Upper lobe of left lung (tissue), 6 donors: ENCODE measurements around the gene KRT26. TPM values are rescaled to one million over a fixed set of nuclear protein-coding genes. Genes with fewer than 3 reads are reported as not detected.

Source experiments
- ATAC-seq, 2 donors: fragments of 200-7000 bp; cut with Tn5 transposase; one replicate each; pipeline ENCODE4 v1.9.1; 2022; ENCODE audit warnings: mild to moderate bottlenecking in 2 of 2, moderate library complexity in 2 of 2; ENCODE audit not compliant: low FRiP score in 2 of 2
- DNase-seq, 2 donors: peaks; one replicate each; pipeline ENCODE4 v3.0.0-alpha.2; 2019 to 2020
- H3K27ac ChIP-seq, 4 donors: fragments of 200-600 bp; sonication (generic); one replicate each; pipeline ENCODE4 v1.5.1; 2016 to 2019
- H3K27me3 ChIP-seq, 4 donors: fragments of 200-600 bp; sonication (generic); one replicate each; pipeline ENCODE4 v1.5.1; 2017 to 2019
- H3K36me3 ChIP-seq, 4 donors: fragments of 200-600 bp; sonication (generic); one replicate each; pipeline ENCODE4 v1.5.1; 2016 to 2019
- H3K4me1 ChIP-seq, 4 donors: fragments of 200-600 bp; sonication (generic); one replicate each; pipeline ENCODE4 v1.5.1; 2018 to 2019
- H3K4me3 ChIP-seq, 4 donors: fragments of 200-600 bp; sonication (generic); one replicate each; pipeline ENCODE4 v1.5.1; 2017 to 2019; ENCODE audit warnings: mild to moderate bottlenecking in 2 of 4, moderate library complexity in 1 of 4
- H3K9me3 ChIP-seq, 4 donors: fragments of 200-600 bp; sonication (generic); one replicate each; pipeline ENCODE4 v1.5.1; 2018 to 2019
- CTCF ChIP-seq, 6 experiments: fragments of 450-650 bp in 4 of 6; fragments of 200-600 bp in 2 of 6; sonication (generic) in 2 of 6; IDR thresholded peaks; one replicate each; pipeline ENCODE4 v1.5.1; 2016 to 2019; ENCODE audit warnings: antibody characterized with exemption in 6 of 6
- EP300 ChIP-seq, 4 donors: sonication (generic); formaldehyde crosslinking; IDR thresholded peaks; one replicate each; pipeline ENCODE4 v1.5.1; 2017; ENCODE audit warnings: antibody characterized with exemption in 4 of 4, control low read depth in 2 of 4
- POLR2A ChIP-seq, 4 donors: fragments of 450-650 bp; IDR thresholded peaks; one replicate each; pipeline ENCODE4 v1.5.1; 2016 to 2017; ENCODE audit warnings: antibody characterized with exemption in 4 of 4, mild to moderate bottlenecking in 2 of 4
- POLR2AphosphoS5 ChIP-seq, 2 donors: sonication (generic); formaldehyde crosslinking; IDR thresholded peaks; one replicate each; pipeline ENCODE4 v1.5.1; 2017; ENCODE audit warnings: antibody characterized with exemption in 2 of 2
- WGBS, 2 donors: methylation state at CpG; one replicate each; pipeline ENCODE4 v1.1.5; 2017 to 2018; 5-methylcytosine and 5-hydroxymethylcytosine counted together
- total RNA-seq, 6 donors: library from RNA; depleted of rRNA in 4 of 6; stranded (reverse); fragments of >200 nt in 4 of 6; gene quantifications; one replicate each; pipeline versions ENCODE4 v1.1.0 to v1.2.1, GENCODE V29; 2016 to 2021
- donor health status: DM: no; HTN: no; CAD: no; lungs with moderate emphysema.
- donor health status: DM: no; HTN: yes; CAD: no; lungs with severe emphysema.

The KRT26 gene
- total RNA-seq, 6 donors from 2014 or later = not detected

- no peak for TF ChIP-seq EP300 (IDR thresholded peaks at IDR 0.05)
- no peak for TF ChIP-seq POLR2A (IDR thresholded peaks at IDR 0.05)
- no peak for TF ChIP-seq CTCF (IDR thresholded peaks at IDR 0.05)
- TF ChIP-seq POLR2AphosphoS5 (IDR thresholded peaks at IDR 0.05) = no peak
- H3K4me3 ChIP-seq = no peak overlapping the region
- 61 to 70% methylated on average over 1 of the region's 1 CpG for WGBS, 2 donors
- H3K27ac ChIP-seq = no peak overlapping the region
- DNase-seq (no peak), ATAC-seq (peak in 1 of 2 donors; percentile 74)
- H3K9me3 ChIP-seq = no peaks in the 10 kb centered on the region
- H3K27me3 ChIP-seq = no peaks in the 10 kb centered on the region
- no peaks in the 10 kb centered on the region for H3K36me3 ChIP-seq
- H3K4me1 ChIP-seq = no peaks in the 10 kb centered on the region
Measured at GRCh38 chr17:40722241-40722640, 49.8 kb downstream of the KRT26 start.

GRCh38 chr17:40720899-40721298 is 51.1 kb downstream of the KRT26 start:
- H3K4me3 ChIP-seq = no peak overlapping the region
- DNase-seq (no peak), ATAC-seq (no peak)
- WGBS, 2 donors = 76% methylated on average over 2 of the region's 2 CpGs
- H3K27ac ChIP-seq = no peak overlapping the region
- no peaks in the 10 kb centered on the region for H3K9me3 ChIP-seq
- no peaks in the 10 kb centered on the region for H3K27me3 ChIP-seq
- no peaks in the 10 kb centered on the region for H3K36me3 ChIP-seq
- H3K4me1 ChIP-seq = no peaks in the 10 kb centered on the region
- TF ChIP-seq EP300 (IDR thresholded peaks at IDR 0.05) (no peak), POLR2A (IDR thresholded peaks at IDR 0.05) (no peak), POLR2AphosphoS5 (IDR thresholded peaks at IDR 0.05) (no peak)

GRCh38 chr17:40718930-40719329 is 53.1 kb downstream of the KRT26 start:
- no peaks in the 10 kb centered on the region for H3K9me3 ChIP-seq
- 58 to 66% methylated on average over 8 of the region's 8 CpGs for WGBS, 2 donors
- H3K36me3 ChIP-seq = no peaks in the 10 kb centered on the region
- no peaks in the 10 kb centered on the region for H3K27me3 ChIP-seq
- no peak for ATAC-seq
- H3K27ac ChIP-seq = no peak overlapping the region
- H3K4me3 ChIP-seq = no peak overlapping the region
- DNase-seq = no peak
- H3K4me1 ChIP-seq = no peaks in the 10 kb centered on the region
- TF ChIP-seq POLR2AphosphoS5 (IDR thresholded peaks at IDR 0.05) (peak in 1 of 2 donors; percentile 10), CTCF (IDR thresholded peaks at IDR 0.05) (no peak), EP300 (IDR thresholded peaks at IDR 0.05) (no peak), POLR2A (IDR thresholded peaks at IDR 0.05) (no peak)

- no peak overlapping the region for H3K27ac ChIP-seq
- DNase-seq = no peak
- no peak overlapping the region for H3K4me3 ChIP-seq
- no peaks in the 10 kb centered on the region for H3K9me3 ChIP-seq
- H3K36me3 ChIP-seq = no peaks in the 10 kb centered on the region
- no peaks in the 10 kb centered on the region for H3K4me1 ChIP-seq
- no peak for ATAC-seq
- TF ChIP-seq CTCF (IDR thresholded peaks at IDR 0.05) (no peak), EP300 (IDR thresholded peaks at IDR 0.05) (no peak), POLR2AphosphoS5 (IDR thresholded peaks at IDR 0.05) (no peak), POLR2A (IDR thresholded peaks at IDR 0.05) (no peak)
- H3K27me3 ChIP-seq = no peaks in the 10 kb centered on the region
- 70 to 75% methylated on average over 3 of the region's 3 CpGs for WGBS, 2 donors
Measured at GRCh38 chr17:40717776-40718175, 54.2 kb downstream of the KRT26 start.

Other genes with a start within 250 kb of the KRT26 start
- gene CCR7, start 206.7 kb downstream of the KRT26 start, total RNA-seq = 1 to 10 TPM in 3 of 6 donors, under 1 TPM in 1, not detected in 2; 0.30 to 2.8 (median 1.4) TPM
- 10 to 100 TPM; 39.8 to 91.4 (median 65.8) TPM for gene SMARCE1, start 124.4 kb downstream of the KRT26 start, total RNA-seq
- 1 to 10 TPM in 1 of 6 donors, under 1 TPM in 1, not detected in 4; 0.86 to 1.2 TPM for gene KRT222, start 107.0 kb downstream of the KRT26 start, total RNA-seq
- not detected for gene KRT24, start 68.4 kb downstream of the KRT26 start, total RNA-seq
- gene KRT25, start 16.9 kb downstream of the KRT26 start, total RNA-seq = not detected
- 1 to 10 TPM in 1 of 6 donors, under 1 TPM in 3, not detected in 2; 0.24 to 1.4 (median 0.65) TPM for gene KRT27, start 10.3 kb upstream of the KRT26 start, total RNA-seq
- not detected for gene KRT28, start 27.8 kb upstream of the KRT26 start, total RNA-seq
- 10 to 100 TPM in 4 of 6 donors, 1 to 10 TPM in 2; 4.2 to 35.0 (median 13.5) TPM for gene KRT10, start 50.4 kb upstream of the KRT26 start, total RNA-seq
- not detected for gene KRT12, start 95.0 kb upstream of the KRT26 start, total RNA-seq
- gene KRT20, start 113.0 kb upstream of the KRT26 start, total RNA-seq = under 1 TPM in 2 of 6 donors, not detected in 4; 0.31 to 0.37 TPM
- 10 to 100 TPM in 1 of 6 donors, 1 to 10 TPM in 4, under 1 TPM in 1; 0.49 to 10.7 (median 3.1) TPM for gene KRT23, start 165.4 kb upstream of the KRT26 start, total RNA-seq
- gene KRT39, start 194.7 kb upstream of the KRT26 start, total RNA-seq = not detected
- gene KRT40, start 212.1 kb upstream of the KRT26 start, total RNA-seq = under 1 TPM in 1 of 6 donors, not detected in 5; 0.24 TPM
- not detected for gene KRTAP3-3, start 222.0 kb upstream of the KRT26 start, total RNA-seq
- gene KRTAP3-2, start 227.7 kb upstream of the KRT26 start, total RNA-seq = not detected
- not detected for gene KRTAP3-1, start 236.9 kb upstream of the KRT26 start, total RNA-seq